Lung (tissue), 12 donors: Measurements from ENCODE around the gene FANCC. TPM values are rescaled to one million over a fixed set of nuclear protein-coding genes. Genes with fewer than 3 reads are reported as not detected.

ENCODE experiments used
- ATAC-seq: fragments of 200-7000 bp; cut with Tn5 transposase; one replicate; pipeline ENCODE4 v1.9.1; 2020; ENCODE audit warnings: moderate number of reproducible peaks; ENCODE audit not compliant: insufficient read depth, low FRiP score
- DNase-seq, 3 donors: peaks; one replicate each; pipeline ENCODE4 v3.0.0-alpha.2; 2013 to 2017
- H3K27ac ChIP-seq, 2 donors: one replicate each; pipeline ENCODE4 v1.5.1; 2013; ENCODE audit warnings: mild to moderate bottlenecking in 2 of 2, moderate library complexity in 2 of 2, control low read depth in 1 of 2, inconsistent platforms in 1 of 2, low read depth in 1 of 2, low read length in 1 of 2
- H3K27me3 ChIP-seq, 3 donors: one replicate each; pipeline ENCODE4 v1.5.1; 2013; ENCODE audit warnings: low read length in 2 of 3; ENCODE audit not compliant: control insufficient read depth in 3 of 3, insufficient read depth in 3 of 3
- H3K36me3 ChIP-seq, 4 donors: one replicate each; pipeline ENCODE4 v1.5.1; 2013; ENCODE audit warnings: low read length in 4 of 4, mild to moderate bottlenecking in 1 of 4, moderate library complexity in 1 of 4; ENCODE audit not compliant: control insufficient read depth in 4 of 4, insufficient read depth in 4 of 4
- H3K4me1 ChIP-seq, 5 donors: one replicate each; pipeline ENCODE4 v1.5.1; 2013; ENCODE audit warnings: low read length in 5 of 5, mild to moderate bottlenecking in 2 of 5, moderate library complexity in 1 of 5; ENCODE audit not compliant: control insufficient read depth in 5 of 5, insufficient read depth in 5 of 5
- H3K4me3 ChIP-seq: one replicate; pipeline ENCODE4 v1.5.1; 2013; ENCODE audit warnings: mild to moderate bottlenecking, control low read depth, moderate library complexity
- H3K9ac ChIP-seq, 2 donors: one replicate each; pipeline ENCODE4 v1.5.1; 2013; ENCODE audit warnings: low read length in 2 of 2, control low read depth in 1 of 2; ENCODE audit not compliant: insufficient read depth in 1 of 2
- H3K9me3 ChIP-seq, 4 donors: one replicate each; pipeline ENCODE4 v1.5.1; 2013; ENCODE audit warnings: low read length in 3 of 4, mild to moderate bottlenecking in 1 of 4, moderate library complexity in 1 of 4; ENCODE audit not compliant: control insufficient read depth in 4 of 4, insufficient read depth in 3 of 4
- WGBS, 2 donors: extraction: QIAGEN DNeasy Blood & Tissue Kit; methylation state at CpG; one replicate each; pipeline ENCODE4 v1.1.7; 2013; 5-methylcytosine and 5-hydroxymethylcytosine counted together
- polyA plus RNA-seq, 2 donors: library from polyadenylated mRNA; stranded (reverse); fragments of 200-250 nt; gene quantifications; one replicate each; pipeline ENCODE4 v1.2.1, GENCODE V29; 2013
- total RNA-seq, 2 donors: library from RNA; depleted of rRNA in 1 of 2; stranded (reverse); fragments of >200 nt in 1 of 2; gene quantifications; one replicate each; pipeline ENCODE4 v1.2.1, GENCODE V29; 2014 to 2021
- TF ChIP-seq, protein P1 (sequence below): IDR thresholded peaks from 2 replicates; pipeline ENCODE4 v1.5.1; 2012; ENCODE audit warnings: mild to moderate bottlenecking; ENCODE audit errors: control extremely low read depth, extremely low read depth
- donor health status: control.
- donor health status: control.
- donor health status: Bipolar disorder and iron deficiency.
- donor health status: healthy.
- donor health status: DM: yes; HTN: yes; CAD: no.

FANCC gene
- total and polyA plus RNA-seq, 4 donors, result 4.4 to 20.0 (median 8.7) TPM

- DNase-seq, result no peak
Measured at GRCh38 chr9:95116808-95117204, 200.7 kb downstream of the FANCC start.

GRCh38 chr9:95116002-95116807 lies 201.3 kb downstream of the FANCC start:
- ATAC-seq (no peak), DNase-seq (no peak)
- Histone ChIP-seq H3K4me1 (peaks cover 0 to 5% (median 0%) of the 10 kb centered on the region in 5 donors), H3K36me3 (peaks cover 0 to 20% (median 11%) of the 10 kb centered on the region in 4 donors), H3K4me3 (no peak overlapping the region), H3K9ac (no peak overlapping the region), H3K27ac (no peak overlapping the region), H3K27me3 (no peaks in the 10 kb centered on the region), H3K9me3 (no peaks in the 10 kb centered on the region)
- 78 to 88% methylated on average over 11 of the region's 11 CpGs for WGBS, 2 donors
- TF ChIP-seq, protein P1, sequence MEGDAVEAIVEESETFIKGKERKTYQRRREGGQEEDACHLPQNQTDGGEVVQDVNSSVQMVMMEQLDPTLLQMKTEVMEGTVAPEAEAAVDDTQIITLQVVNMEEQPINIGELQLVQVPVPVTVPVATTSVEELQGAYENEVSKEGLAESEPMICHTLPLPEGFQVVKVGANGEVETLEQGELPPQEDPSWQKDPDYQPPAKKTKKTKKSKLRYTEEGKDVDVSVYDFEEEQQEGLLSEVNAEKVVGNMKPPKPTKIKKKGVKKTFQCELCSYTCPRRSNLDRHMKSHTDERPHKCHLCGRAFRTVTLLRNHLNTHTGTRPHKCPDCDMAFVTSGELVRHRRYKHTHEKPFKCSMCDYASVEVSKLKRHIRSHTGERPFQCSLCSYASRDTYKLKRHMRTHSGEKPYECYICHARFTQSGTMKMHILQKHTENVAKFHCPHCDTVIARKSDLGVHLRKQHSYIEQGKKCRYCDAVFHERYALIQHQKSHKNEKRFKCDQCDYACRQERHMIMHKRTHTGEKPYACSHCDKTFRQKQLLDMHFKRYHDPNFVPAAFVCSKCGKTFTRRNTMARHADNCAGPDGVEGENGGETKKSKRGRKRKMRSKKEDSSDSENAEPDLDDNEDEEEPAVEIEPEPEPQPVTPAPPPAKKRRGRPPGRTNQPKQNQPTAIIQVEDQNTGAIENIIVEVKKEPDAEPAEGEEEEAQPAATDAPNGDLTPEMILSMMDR, result no peak

More at GRCh38 chr9:95116808-95117204, 200.7 kb downstream of the FANCC start:
- Histone ChIP-seq H3K36me3 (peaks cover 0 to 16% (median 11%) of the 10 kb centered on the region in 4 donors), H3K4me1 (peaks cover 0 to 6% (median 2%) of the 10 kb centered on the region in 5 donors), H3K9ac (no peak overlapping the region), H3K9me3 (no peaks in the 10 kb centered on the region), H3K27me3 (no peaks in the 10 kb centered on the region), H3K4me3 (no peak overlapping the region), H3K27ac (no peak overlapping the region)
- 46 to 75% methylated on average over 1 of the region's 1 CpG for WGBS, 2 donors
- TF ChIP-seq, protein P1, result no peak
- ATAC-seq, result no peak

DNA sequence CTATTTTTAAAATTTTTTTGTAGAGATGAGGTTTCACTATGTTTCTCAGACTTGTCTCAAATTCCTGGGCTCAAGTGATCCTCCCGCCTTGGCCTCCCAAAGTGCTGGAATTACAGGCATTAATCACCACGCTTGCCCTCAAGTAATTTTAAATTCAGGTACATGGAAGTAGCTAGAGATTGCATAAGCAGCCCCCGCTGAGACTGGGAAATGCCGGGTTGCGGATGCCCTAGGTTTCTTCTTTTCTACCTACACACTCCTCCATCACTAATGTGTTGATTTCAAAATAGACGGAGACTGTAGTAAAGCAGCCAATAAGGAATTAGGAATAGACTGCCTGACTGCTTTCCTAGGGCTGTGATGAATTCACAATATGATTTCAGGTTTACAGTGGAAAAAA lies 202.4 kb downstream of the FANCC start:
- no peak for ATAC-seq

More for the DNA sequence above, 202.4 kb downstream of the FANCC start:
- Histone ChIP-seq H3K27ac (no peak overlapping the region), H3K9ac (no peak overlapping the region), H3K4me1 (peaks cover 0 to 11% (median 2%) of the 10 kb centered on the region in 5 donors), H3K4me3 (no peak overlapping the region), H3K27me3 (no peaks in the 10 kb centered on the region), H3K9me3 (no peaks in the 10 kb centered on the region), H3K36me3 (peaks cover 0 to 20% (median 15%) of the 10 kb centered on the region in 4 donors)
- 92 to 96% methylated on average over 6 of the region's 6 CpGs for WGBS, 2 donors
- DNase-seq, result no peak
- TF ChIP-seq, protein P1, result no peak
